Erythroblast (primary cell): ENCODE measurements around the gene SLFN5.

Source experiments
- GATA1 ChIP-seq: IDR thresholded peaks from 2 replicates; pipeline ENCODE4 v1.6.1; 2011; ENCODE audit warnings: low read depth, mild to moderate bottlenecking, control low read depth, low read length, moderate library complexity
- POLR2A ChIP-seq: IDR thresholded peaks from 2 replicates; pipeline ENCODE4 v1.6.1; 2011; ENCODE audit warnings: mild to moderate bottlenecking, low read length

DNA sequence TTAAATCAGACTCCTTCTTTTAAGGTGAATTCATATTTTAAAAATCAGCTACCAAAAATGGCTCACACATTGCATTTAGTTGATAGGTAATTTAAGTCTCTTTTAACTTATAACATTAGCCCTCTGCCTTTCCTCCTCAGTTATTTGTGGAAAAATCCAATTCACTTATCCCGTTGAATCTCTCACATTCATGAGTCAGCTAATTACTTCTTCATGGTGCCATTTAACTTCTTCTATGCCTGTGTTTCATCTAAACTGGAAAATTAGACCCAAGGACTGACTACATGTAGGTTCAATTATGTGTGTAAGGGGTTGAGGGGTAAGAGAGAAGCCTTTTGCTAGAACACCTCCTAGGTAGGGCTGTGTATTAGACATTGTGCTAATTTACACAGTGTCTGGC, 18.4 kb upstream of the SLFN5 start:
- TF ChIP-seq POLR2A (no peak), GATA1 (no peak)
